Heart right ventricle (tissue), 16 donors: Measurements from ENCODE around the gene NEUROD1. TPM values are rescaled to one million over a fixed set of nuclear protein-coding genes. Genes with fewer than 3 reads are reported as not detected.

Experiments used
- ATAC-seq, 8 donors: fragments of 200-7000 bp; cut with Tn5 transposase; one replicate each; pipeline ENCODE4 v1.9.1; 2020; ENCODE audit warnings: mild to moderate bottlenecking in 8 of 8, moderate library complexity in 8 of 8, moderate number of reproducible peaks in 1 of 8
- DNase-seq, 2 donors: peaks; one replicate each; pipeline ENCODE4 v3.0.0-alpha.2; 2020
- H3K27ac ChIP-seq, 10 donors: fragments of 200-600 bp; sonication (generic) in 2 of 10; one replicate each; pipeline versions ENCODE4 v1.5.0 to v1.8.0; 2020 to 2022; ENCODE audit warnings: mild to moderate bottlenecking in 3 of 10
- H3K27me3 ChIP-seq, 7 donors: fragments of 200-600 bp; one replicate each; pipeline ENCODE4 v1.8.0; 2021 to 2022; ENCODE audit warnings: mild to moderate bottlenecking in 2 of 7
- H3K36me3 ChIP-seq, 9 donors: fragments of 200-600 bp; sonication (generic) in 1 of 9; one replicate each; pipeline versions ENCODE4 v1.5.0 to v1.8.0; 2020 to 2022; ENCODE audit warnings: mild to moderate bottlenecking in 2 of 9
- H3K4me1 ChIP-seq, 9 donors: fragments of 200-600 bp; sonication (generic) in 1 of 9; one replicate each; pipeline versions ENCODE4 v1.5.0 to v1.8.0; 2020 to 2022; ENCODE audit warnings: mild to moderate bottlenecking in 4 of 9
- H3K4me3 ChIP-seq, 10 donors: fragments of 200-600 bp; sonication (generic) in 2 of 10; one replicate each; pipeline versions ENCODE4 v1.5.0 to v1.8.0; 2020 to 2022; ENCODE audit warnings: mild to moderate bottlenecking in 7 of 10, moderate library complexity in 2 of 10
- H3K9me3 ChIP-seq, 11 donors: fragments of 200-600 bp in 10 of 11; sonication (generic) in 2 of 11; one replicate each; pipeline versions ENCODE4 v1.5.0 to v1.8.0; 2013 to 2022; ENCODE audit warnings: mild to moderate bottlenecking in 2 of 11, control low read depth in 1 of 11, moderate library complexity in 1 of 11
- CTCF ChIP-seq, 9 donors: fragments of 200-600 bp; sonication (generic) in 2 of 9; IDR thresholded peaks; one replicate each; pipeline versions ENCODE4 v1.5.0 to v1.8.0; 2021 to 2022; ENCODE audit warnings: antibody characterized with exemption in 9 of 9, mild to moderate bottlenecking in 5 of 9, moderate library complexity in 1 of 9
- WGBS, 2 donors: extraction: QIAGEN DNeasy Blood & Tissue Kit; methylation state at CpG; one replicate each; pipeline ENCODE4 v1.1.7; 2013; ENCODE audit warnings: inconsistent platforms in 1 of 2; 5-methylcytosine and 5-hydroxymethylcytosine counted together
- intact Hi-C, 10 donors: fragments of 100-400 bp; cut with DNase I; formaldehyde crosslinking; loops; one replicate each; pipeline versions ENCODE4 v1.11.1 to v1.14.2; 2022
- polyA plus RNA-seq, 2 donors: library from polyadenylated mRNA; stranded (reverse); fragments of 200-250 nt; gene quantifications; one replicate each; pipeline ENCODE4 v1.2.3, GENCODE V29; 2013
- total RNA-seq, 10 donors: library from RNA; stranded (reverse); fragmentation: NEBNext Ultra II Directional in 3 of 10; extraction: Animal tissue kit (Norgen Biotek cat#: 25700) in 3 of 10; gene quantifications; one replicate each; pipeline versions ENCODE4 v1.2.1 to v1.2.4, GENCODE V29; 2021 to 2023
- donor health status: Arrhythmogenic right ventricular cardiomyopathy.
- donor health status: ischemic (EF 13 %, LVEDD 7.1; RV severe dilation, severe dysfunction).
- donor health status: healthy with polysubstance abuse.
- donor health status: DM: no; HTN: yes; CAD: no.
- donor health status: DM: no; HTN: no; CAD: no.
- donor health status: ischemic (EF 25% LVEDD 6.9; RV normal size, moderate dysfunction).
- donor health status: ischemic (EF 25% LVEDD 5.7; RV mildly dilated, moderate dysfunction).
- donor health status: healthy.
- donor health status: DM: yes; HTN: yes; CAD: no.
- donor health status: Ischemic cardiomyopathy.
- donor health status: ischemic (EF 35%, LVEDD 5.7; RV mildly dilated, moderate dysfunction).
- donor health status: nonischemic (EF 11% LVEDD 7.7; RV severe dilation, severe dysfunction).
- donor health status: DM: yes; HTN: yes; CAD: no.
- donor health status: PGD.
- donor health status: ischemic (EF 29% LVEDD 5.4; RV normal size, mild dysfunction).
- donor health status: nonischemic (EF 23%, LVEDD 6.1; RV moderate dilation, normal function).

NEUROD1 gene
- total and polyA plus RNA-seq, 12 donors, result not detected

GRCh38 chr2:181685150-181685688, 4.9 kb upstream of the NEUROD1 start:
- no peak overlapping the region for H3K27ac ChIP-seq
- no peaks in the 10 kb centered on the region for H3K36me3 ChIP-seq
- H3K27me3 ChIP-seq, result peaks cover 19 to 94% (median 86%) of the 10 kb centered on the region in 7 donors
- H3K9me3 ChIP-seq, result no peaks in the 10 kb centered on the region
- ATAC-seq, result no peak
- no peak for TF ChIP-seq CTCF (IDR thresholded peaks at IDR 0.05)
- H3K4me3 ChIP-seq, result no peak overlapping the region
- 3 to 7% methylated on average over 19 to 21 of the region's 21 CpGs for WGBS, 2 donors
- intact Hi-C loops, result no loop called here
- peaks cover 0 to 25% (median 12%) of the 10 kb centered on the region in 9 donors for H3K4me1 ChIP-seq
- DNase-seq, result no peak

- Histone ChIP-seq H3K4me3 (no peak overlapping the region), H3K9me3 (no peaks in the 10 kb centered on the region), H3K27ac (no peak overlapping the region), H3K36me3 (no peaks in the 10 kb centered on the region), H3K4me1 (peaks cover 0 to 25% (median 12%) of the 10 kb centered on the region in 9 donors), H3K27me3 (peaks cover 19 to 96% (median 91%) of the 10 kb centered on the region in 7 donors)
- TF ChIP-seq CTCF (IDR thresholded peaks at IDR 0.05), result no peak
- intact Hi-C loops, result no loop called here
- 6 to 7% methylated on average over 26 of the region's 26 CpGs for WGBS, 2 donors
- DNase-seq (no peak), ATAC-seq (no peak)
Observed at GRCh38 chr2:181684454-181685149, 4.3 kb upstream of the NEUROD1 start.

- TF ChIP-seq CTCF (IDR thresholded peaks at IDR 0.05), result no peak
- Histone ChIP-seq H3K36me3 (no peaks in the 10 kb centered on the region), H3K4me3 (no peak overlapping the region), H3K27ac (no peak overlapping the region), H3K4me1 (peaks cover 0 to 25% (median 12%) of the 10 kb centered on the region in 9 donors), H3K9me3 (no peaks in the 10 kb centered on the region), H3K27me3 (peaks cover 19 to 98% (median 94%) of the 10 kb centered on the region in 7 donors)
- DNase-seq (no peak), ATAC-seq (peak in 1 of 8 donors; percentile 10)
- WGBS, 2 donors, result 1 to 2% methylated on average over 80 to 85 of the region's 85 CpGs
- intact Hi-C loops, result no loop called here
Observed at GRCh38 chr2:181683518-181684453, 3.5 kb upstream of the NEUROD1 start.

GRCh38 chr2:181682795-181683517, 2.6 kb upstream of the NEUROD1 start:
- no peak for TF ChIP-seq CTCF (IDR thresholded peaks at IDR 0.05)
- H3K27me3 ChIP-seq, result peaks cover 19 to 100% (median 97%) of the 10 kb centered on the region in 7 donors
- H3K36me3 ChIP-seq, result no peaks in the 10 kb centered on the region
- H3K27ac ChIP-seq, result no peak overlapping the region
- H3K4me1 ChIP-seq, result peaks cover 0 to 28% (median 12%) of the 10 kb centered on the region in 9 donors
- no peak overlapping the region for H3K4me3 ChIP-seq
- ATAC-seq (no peak), DNase-seq (no peak)
- intact Hi-C loops, result no loop called here
- peaks cover 0 to 3% (median 0%) of the 10 kb centered on the region in 11 donors for H3K9me3 ChIP-seq
- 1 to 2% methylated on average over 42 of the region's 42 CpGs for WGBS, 2 donors
